Karpas-422 (cell line): ENCODE measurements around the gene SEC14L6. TPM values are rescaled to one million over a fixed set of nuclear protein-coding genes. Genes with fewer than 3 reads are reported as not detected.
"Not testable (repeated sequence)": the region's sequence is repeated elsewhere in the genome, so short reads cannot be mapped to it uniquely, and the experiment has no call there.

Experiments
- DNase-seq: peaks from one replicate; pipeline ENCODE4 v3.0.0-alpha.2; 2015
- H2AFZ ChIP-seq: fragments of 200-600 bp; sonication (generic); 2 replicates; pipeline ENCODE4 v1.6.1; 2014; ENCODE audit warnings: antibody characterized with exemption, low read length, mixed read lengths
- H3K27ac ChIP-seq: fragments of 200-600 bp; sonication (generic); 2 replicates; pipeline ENCODE4 v1.5.1; 2014; ENCODE audit warnings: mild to moderate bottlenecking, low read length, moderate library complexity
- H3K27me3 ChIP-seq: fragments of 200-600 bp; sonication (generic); 2 replicates; pipeline ENCODE4 v1.6.1; 2014; ENCODE audit warnings: low read length, mixed read lengths
- H3K36me3 ChIP-seq: fragments of 200-600 bp; sonication (generic); 2 replicates; pipeline ENCODE4 v1.6.1; 2014; ENCODE audit warnings: low read length, mixed read lengths; ENCODE audit not compliant: insufficient read depth
- H3K4me1 ChIP-seq: fragments of 200-600 bp; sonication (generic); 2 replicates; pipeline ENCODE4 v1.6.1; 2014; ENCODE audit warnings: mild to moderate bottlenecking, low read length, mixed read lengths
- H3K4me2 ChIP-seq: fragments of 200-600 bp; sonication (generic); 2 replicates; pipeline ENCODE4 v1.6.1; 2014; ENCODE audit warnings: low read length, low read depth, mild to moderate bottlenecking; ENCODE audit not compliant: poor library complexity, severe bottlenecking
- H3K4me3 ChIP-seq: fragments of 200-600 bp; sonication (generic); 2 replicates; pipeline ENCODE4 v1.5.1; 2014; ENCODE audit warnings: mild to moderate bottlenecking, antibody characterized with exemption, low read length, mixed read lengths
- H3K79me2 ChIP-seq: fragments of 200-600 bp; sonication (generic); 2 replicates; pipeline ENCODE4 v1.6.1; 2014; ENCODE audit warnings: mild to moderate bottlenecking, low read length, mixed read lengths
- H3K9ac ChIP-seq: fragments of 200-600 bp; sonication (generic); 2 replicates; pipeline ENCODE4 v1.6.0; 2014; ENCODE audit warnings: low read length
- H3K9me2 ChIP-seq: fragments of 200-600 bp; sonication (generic), shearing (Covaris generic); replicated peaks from 2 replicates; pipeline ENCODE4 v1.6.0; 2014; ENCODE audit warnings: mild to moderate bottlenecking, low read length, moderate library complexity; ENCODE audit not compliant: insufficient read depth
- H3K9me3 ChIP-seq: fragments of 300-700, 200-600 bp; sonication (generic); 2 replicates; pipeline ENCODE4 v1.6.1; 2014; ENCODE audit warnings: low read length, mixed read lengths
- H4K20me1 ChIP-seq: fragments of 200-600 bp; sonication (generic); 2 replicates; pipeline ENCODE4 v1.6.1; 2014; ENCODE audit warnings: mild to moderate bottlenecking, antibody characterized with exemption, low read length, low read depth; ENCODE audit not compliant: insufficient read depth
- total RNA-seq: library from RNA; depleted of rRNA; stranded (reverse); fragments of >200 nt; shearing (Covaris generic); gene quantifications from 2 replicates; pipeline ENCODE4 v1.2.3, GENCODE V29; 2014; ENCODE audit warnings: low replicate concordance

Gene SEC14L6
- total RNA-seq, 1 experiment from 2014 or later, result not detected

DNA sequence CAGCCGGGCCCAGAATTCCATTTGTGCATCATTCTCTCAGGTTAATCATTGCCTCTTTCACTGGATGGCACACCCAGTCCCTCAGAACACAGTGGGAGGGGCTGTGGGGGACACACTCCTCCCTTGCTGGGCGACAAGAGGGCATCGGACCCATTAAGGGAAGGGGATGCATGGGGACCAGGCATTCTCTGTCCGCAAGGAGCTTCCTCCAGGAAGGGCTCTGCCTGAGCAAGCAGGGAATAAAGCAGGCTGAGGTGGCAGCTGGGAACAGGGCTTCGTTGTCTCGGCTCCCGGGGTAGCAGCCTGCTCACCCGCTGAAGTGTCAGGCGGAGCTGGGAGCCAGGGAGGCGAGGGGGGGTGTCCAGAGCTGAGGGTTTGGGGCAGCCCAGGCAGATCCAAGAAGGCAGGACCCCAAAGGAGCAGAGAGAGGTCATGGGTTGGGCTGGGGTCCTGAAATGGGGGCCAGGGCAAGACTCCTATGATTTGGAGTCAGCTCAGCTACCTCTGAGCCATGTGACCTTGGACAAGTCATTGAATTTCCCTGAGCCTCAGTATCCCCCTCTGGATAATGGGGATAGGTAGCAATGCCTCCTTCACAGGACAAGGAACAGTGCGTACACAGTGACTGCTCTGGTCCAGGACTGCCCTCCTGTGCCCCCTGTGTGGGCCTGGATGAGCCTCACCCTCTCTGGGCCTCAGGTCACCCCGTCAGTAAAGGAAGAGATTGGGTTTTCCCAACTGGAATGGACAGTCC is 26.5 kb upstream of the SEC14L6 start:
- peaks cover 2% of the 10 kb centered on the region for H3K36me3 ChIP-seq
- H3K4me1 ChIP-seq, result no peaks in the 10 kb centered on the region
- no peaks in the 10 kb centered on the region for H3K27me3 ChIP-seq
- H3K4me3 ChIP-seq, result no peak overlapping the region
- no peak overlapping the region for H3K27ac ChIP-seq
- DNase-seq, result no peak
- no peak overlapping the region for H2AFZ ChIP-seq
- no peaks in the 10 kb centered on the region for H3K79me2 ChIP-seq
- no peak overlapping the region for H3K9ac ChIP-seq
- H3K4me2 ChIP-seq, result no peak overlapping the region
- no peaks in the 10 kb centered on the region for H3K9me3 ChIP-seq
- 0 out of 2 replicates have a peak, but pooled peaks cover 21% of the 10 kb centered on the region for H4K20me1 ChIP-seq
- no peaks in the 10 kb centered on the region for H3K9me2 ChIP-seq

DNA sequence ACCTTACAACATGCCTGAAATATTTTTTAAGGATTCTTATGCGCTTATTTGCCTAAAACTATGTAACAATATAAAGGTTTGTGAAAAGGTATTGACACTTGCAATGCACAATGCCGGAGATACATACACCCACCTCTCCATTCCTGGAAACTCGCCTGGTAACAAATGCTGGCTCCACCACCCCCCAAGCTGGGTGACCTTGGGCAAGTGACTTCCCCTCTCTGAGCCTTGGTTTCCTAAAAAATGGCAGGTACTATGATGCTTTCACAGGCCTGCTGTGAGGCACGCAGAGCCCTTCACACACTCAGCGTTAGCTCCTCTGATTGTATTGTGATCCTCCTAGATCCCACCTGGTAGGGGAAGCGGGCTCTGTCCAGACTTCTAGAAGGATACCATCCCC is 25.7 kb upstream of the SEC14L6 start:
- Histone ChIP-seq H3K27ac (no peak overlapping the region), H3K79me2 (no peaks in the 10 kb centered on the region), H3K4me3 (no peak overlapping the region), H3K27me3 (no peaks in the 10 kb centered on the region), H3K4me2 (no peak overlapping the region), H4K20me1 (0 out of 2 replicates have a peak, but pooled peaks cover 19% of the 10 kb centered on the region), H3K4me1 (no peaks in the 10 kb centered on the region), H2AFZ (no peak overlapping the region), H3K9ac (no peak overlapping the region), H3K36me3 (peaks cover 2% of the 10 kb centered on the region), H3K9me2 (no peaks in the 10 kb centered on the region), H3K9me3 (no peaks in the 10 kb centered on the region)
- no peak for DNase-seq

DNA sequence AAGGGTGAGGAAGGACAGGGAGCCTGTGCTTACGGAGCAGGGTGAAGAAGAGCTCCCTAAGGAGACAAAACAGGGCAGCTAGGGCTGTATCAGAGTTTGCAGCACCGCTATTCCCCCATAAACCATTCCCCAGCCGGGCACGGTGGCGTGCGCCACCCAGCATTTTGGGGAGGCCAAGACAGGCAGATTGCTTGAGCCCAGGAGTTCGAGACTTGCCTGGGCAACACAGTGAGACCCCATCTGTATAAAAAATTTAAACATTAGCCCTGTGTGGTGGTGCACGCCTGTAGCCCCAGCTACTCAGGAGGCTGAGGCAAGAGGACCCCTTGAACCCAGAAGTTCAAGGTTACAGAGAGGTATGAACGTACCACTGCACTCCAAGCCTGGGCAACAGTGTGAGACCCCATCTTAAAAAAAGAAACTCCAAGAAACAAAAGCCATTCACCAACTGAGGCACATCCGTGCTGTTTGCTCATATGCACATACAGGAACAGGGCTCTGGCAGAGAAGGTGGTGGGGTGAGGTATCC is 23.2 kb upstream of the SEC14L6 start:
- Histone ChIP-seq H4K20me1 (0 out of 2 replicates have a peak, but pooled peaks cover 10% of the 10 kb centered on the region), H3K9me3 (no peaks in the 10 kb centered on the region), H3K27ac (no peak overlapping the region), H3K4me1 (no peaks in the 10 kb centered on the region), H3K9ac (no peak overlapping the region), H3K4me2 (no peak overlapping the region), H3K4me3 (no peak overlapping the region), H3K79me2 (no peaks in the 10 kb centered on the region), H3K27me3 (no peaks in the 10 kb centered on the region), H3K9me2 (no peaks in the 10 kb centered on the region), H2AFZ (no peak overlapping the region), H3K36me3 (no peaks in the 10 kb centered on the region)
- no peak for DNase-seq

DNA sequence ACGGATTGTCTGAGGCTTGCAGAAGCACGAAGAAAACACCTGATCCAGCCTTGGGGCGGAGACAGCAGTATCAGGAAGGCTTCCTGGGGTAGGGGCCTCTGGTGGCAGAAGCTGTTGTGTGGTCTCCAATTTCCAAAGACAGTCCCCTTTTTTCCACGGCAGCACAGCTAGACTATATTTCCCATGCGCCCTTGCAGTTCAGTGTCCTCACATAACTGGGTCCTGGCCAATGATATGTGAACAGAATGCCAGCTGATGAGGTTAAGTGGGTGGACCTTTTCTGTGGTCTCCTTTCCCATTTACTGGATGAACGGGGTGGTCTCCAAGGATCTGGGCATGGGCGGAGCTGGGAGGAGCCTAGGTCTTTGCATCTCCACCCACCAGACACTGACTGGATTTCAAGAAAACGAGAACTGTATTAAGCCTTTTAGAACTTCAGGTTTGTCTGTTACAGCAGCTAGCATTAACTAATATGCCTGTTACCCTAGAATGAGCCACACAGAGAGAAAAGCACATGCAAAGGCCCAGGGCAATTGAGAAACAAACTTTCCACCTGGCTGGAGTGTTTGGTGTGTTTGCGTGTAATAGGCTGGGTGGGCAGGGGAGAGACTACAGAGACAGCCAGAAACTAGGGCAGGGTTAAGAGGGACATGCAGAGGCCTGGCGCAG is 21.7 kb upstream of the SEC14L6 start:
- no peak overlapping the region for H3K4me2 ChIP-seq
- DNase-seq, result no peak
- no peak overlapping the region for H3K9ac ChIP-seq
- H2AFZ ChIP-seq, result no peak overlapping the region
- no peaks in the 10 kb centered on the region for H3K9me3 ChIP-seq
- no peaks in the 10 kb centered on the region for H3K36me3 ChIP-seq
- H3K79me2 ChIP-seq, result no peaks in the 10 kb centered on the region
- no peak overlapping the region for H3K27ac ChIP-seq
- H4K20me1 ChIP-seq, result 0 out of 2 replicates have a peak, but pooled peaks cover 8% of the 10 kb centered on the region
- no peak overlapping the region for H3K4me3 ChIP-seq
- H3K4me1 ChIP-seq, result no peaks in the 10 kb centered on the region
- no peaks in the 10 kb centered on the region for H3K27me3 ChIP-seq
- H3K9me2 ChIP-seq, result no peaks in the 10 kb centered on the region

DNA sequence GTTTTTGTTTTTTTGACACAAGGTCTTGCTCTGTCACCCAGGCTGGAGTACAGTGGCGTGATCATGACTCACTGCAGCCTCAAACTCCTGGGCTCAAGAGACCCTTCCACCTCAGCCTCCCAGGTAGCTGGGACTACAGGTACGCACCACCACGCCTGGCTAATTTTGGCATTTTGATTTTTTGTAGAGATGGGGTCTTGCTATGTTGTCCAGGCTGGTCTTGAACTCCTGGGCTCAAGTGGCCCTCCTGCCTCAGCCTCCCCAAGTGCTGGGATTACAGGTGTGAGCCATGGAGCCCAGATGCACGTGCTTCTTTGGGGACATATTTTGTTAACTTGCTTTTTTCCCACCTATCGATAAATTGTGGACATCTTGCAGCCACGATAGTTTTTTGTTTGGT is 20.7 kb upstream of the SEC14L6 start:
- DNase-seq, result not testable (repeated sequence)

DNA sequence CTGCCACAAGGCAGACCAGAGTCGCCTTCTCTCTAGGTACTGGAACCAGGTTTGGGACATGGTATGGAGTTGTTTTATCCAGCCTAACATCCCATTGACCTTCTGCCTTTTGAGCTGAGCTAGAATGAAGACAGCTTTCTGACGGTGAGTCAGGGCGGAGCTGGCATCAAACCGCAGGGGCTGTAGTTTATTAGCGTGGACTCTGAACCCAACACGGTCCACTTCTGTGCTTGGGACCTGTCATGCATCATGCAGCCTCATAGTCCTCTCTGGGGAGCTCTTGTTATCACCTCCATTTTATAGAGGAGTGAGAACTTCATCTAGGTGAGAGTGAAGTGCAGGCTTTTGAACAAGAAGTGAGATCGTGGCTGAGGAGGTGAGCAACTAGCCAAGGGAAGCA is 19.6 kb upstream of the SEC14L6 start:
- Histone ChIP-seq H2AFZ (no peak overlapping the region), H4K20me1 (no peaks in the 10 kb centered on the region), H3K9me2 (no peaks in the 10 kb centered on the region), H3K27me3 (no peaks in the 10 kb centered on the region), H3K27ac (no peak overlapping the region), H3K79me2 (no peaks in the 10 kb centered on the region), H3K9ac (no peak overlapping the region), H3K4me2 (no peak overlapping the region), H3K4me3 (no peak overlapping the region), H3K4me1 (no peaks in the 10 kb centered on the region), H3K36me3 (no peaks in the 10 kb centered on the region), H3K9me3 (no peaks in the 10 kb centered on the region)
- DNase-seq, result no peak

More for the DNA sequence above, 20.7 kb upstream of the SEC14L6 start:
- H3K4me1 ChIP-seq, H4K20me1 ChIP-seq, H3K27ac ChIP-seq, H3K27me3 ChIP-seq, H3K36me3 ChIP-seq, H2AFZ ChIP-seq, H3K9me2 ChIP-seq, H3K4me2 ChIP-seq, H3K4me3 ChIP-seq, H3K79me2 ChIP-seq, H3K9me3 ChIP-seq, H3K9ac ChIP-seq: not testable (repeated sequence)

DNA sequence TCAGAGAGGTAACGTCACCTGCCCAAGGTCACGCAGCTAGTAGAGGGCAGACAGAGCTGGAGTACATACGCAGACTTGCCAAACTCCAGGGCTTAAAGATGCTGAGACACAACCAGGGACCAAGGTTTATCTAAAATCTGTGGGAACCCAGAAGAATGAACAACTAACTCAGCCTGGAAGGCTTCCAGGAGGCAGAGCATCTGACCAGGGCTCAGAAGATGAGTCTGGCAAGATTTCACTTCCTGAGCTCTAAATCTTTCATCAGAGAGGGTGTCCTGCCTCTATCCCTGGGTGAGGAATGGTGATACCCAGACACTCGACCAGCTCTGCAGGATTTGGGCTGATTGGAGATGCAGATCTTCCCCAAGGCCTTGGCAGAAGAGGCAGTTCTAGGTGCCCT is 18.8 kb upstream of the SEC14L6 start:
- Histone ChIP-seq H3K79me2 (no peaks in the 10 kb centered on the region), H3K27ac (no peak overlapping the region), H3K4me1 (no peaks in the 10 kb centered on the region), H3K9ac (no peak overlapping the region), H3K27me3 (no peaks in the 10 kb centered on the region), H2AFZ (no peak overlapping the region), H3K4me2 (no peak overlapping the region), H3K4me3 (no peak overlapping the region), H3K9me2 (no peaks in the 10 kb centered on the region), H4K20me1 (no peaks in the 10 kb centered on the region), H3K36me3 (no peaks in the 10 kb centered on the region), H3K9me3 (no peaks in the 10 kb centered on the region)
- DNase-seq, result no peak

DNA sequence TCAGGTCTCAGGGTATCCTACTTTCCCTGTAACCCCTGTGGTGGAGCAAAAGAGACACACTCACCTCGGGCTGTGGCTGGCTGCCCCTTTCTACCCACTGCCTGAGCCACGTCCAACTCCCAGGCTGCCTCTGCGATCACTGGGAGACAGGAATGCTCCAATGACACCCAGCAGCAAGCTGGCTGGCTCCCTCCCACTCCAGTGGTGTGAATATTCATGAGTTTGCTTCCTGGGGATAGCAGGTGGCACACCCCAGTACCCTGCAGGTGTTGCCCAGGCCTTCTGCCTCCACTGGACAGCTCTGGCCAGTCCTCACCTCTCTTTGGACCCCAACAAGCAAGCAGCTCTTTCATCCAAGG is 18.2 kb upstream of the SEC14L6 start:
- Histone ChIP-seq H3K27me3 (no peaks in the 10 kb centered on the region), H3K36me3 (no peaks in the 10 kb centered on the region), H4K20me1 (no peaks in the 10 kb centered on the region), H3K79me2 (no peaks in the 10 kb centered on the region), H3K4me1 (no peaks in the 10 kb centered on the region), H3K4me2 (no peak overlapping the region), H3K4me3 (no peak overlapping the region), H3K9ac (no peak overlapping the region), H2AFZ (no peak overlapping the region), H3K9me3 (no peaks in the 10 kb centered on the region), H3K9me2 (no peaks in the 10 kb centered on the region), H3K27ac (no peak overlapping the region)
- no peak for DNase-seq
